ENCODE measurements around the gene SERPINB6.

GRCh38 chr6:2940851-2941250, 30.5 kb downstream of the SERPINB6 start:
- TF ChIP-seq CTCF (IDR thresholded peaks at IDR 0.05) (no peak), POLR2A (IDR thresholded peaks at IDR 0.05) (no peak)

All from esophagus squamous epithelium (tissue), 4 donors.